DND-41 (cell line): ENCODE data around the gene SGK1.

Source experiments
- ATAC-seq: fragments of 200-7000 bp; cut with Tn5 transposase; 3 replicates; pipeline ENCODE4 v1.9.1; 2021; ENCODE audit warnings: low read depth; ENCODE audit not compliant: insufficient read depth
- DNase-seq: peaks from one replicate; pipeline ENCODE4 v3.0.0-alpha.2; 2020
- H2AFZ ChIP-seq: 2 replicates; pipeline ENCODE4 v1.6.0; 2012; ENCODE audit warnings: low read depth, low read length
- H3K27ac ChIP-seq: 2 replicates; pipeline ENCODE4 v1.5.1; 2012; ENCODE audit warnings: low read length, inconsistent platforms
- H3K27me3 ChIP-seq: fragments of 200-600 bp; sonication (generic); 2 replicates; pipeline ENCODE4 v1.6.0; 2012; ENCODE audit warnings: low read length, mild to moderate bottlenecking, inconsistent platforms; ENCODE audit not compliant: insufficient read depth, poor library complexity
- H3K36me3 ChIP-seq: 2 replicates; pipeline ENCODE4 v1.5.1; 2012; ENCODE audit warnings: low read length, inconsistent platforms; ENCODE audit not compliant: insufficient read depth
- H3K4me1 ChIP-seq: 2 replicates; pipeline ENCODE4 v1.5.1; 2012; ENCODE audit warnings: mild to moderate bottlenecking, low read length; ENCODE audit not compliant: insufficient read depth
- H3K4me2 ChIP-seq: 2 replicates; pipeline ENCODE4 v1.6.0; 2012; ENCODE audit warnings: mild to moderate bottlenecking, moderate library complexity, low read length, inconsistent platforms; ENCODE audit not compliant: insufficient read depth
- H3K4me3 ChIP-seq, 2 experiments: fragments of 200-600 bp in 1 of 2; shearing (Covaris generic) in 1 of 2; 2 replicates each; pipeline ENCODE4 v1.5.1; 2012 to 2016; ENCODE audit warnings: inconsistent platforms in 2 of 2, low read length in 2 of 2, mild to moderate bottlenecking in 2 of 2, low read depth in 1 of 2, moderate library complexity in 1 of 2
- H3K79me2 ChIP-seq: 2 replicates; pipeline ENCODE4 v1.6.0; 2012; ENCODE audit warnings: low read length, inconsistent platforms; ENCODE audit not compliant: insufficient read depth
- H3K9ac ChIP-seq: 2 replicates; pipeline ENCODE4 v1.6.0; 2012; ENCODE audit warnings: low read depth, mild to moderate bottlenecking, inconsistent platforms, low read length, moderate library complexity
- H3K9me3 ChIP-seq: 2 replicates; pipeline ENCODE4 v1.5.1; 2012; ENCODE audit warnings: low read length, moderate library complexity, mild to moderate bottlenecking, inconsistent platforms; ENCODE audit not compliant: insufficient read depth, severe bottlenecking
- H4K20me1 ChIP-seq: 2 replicates; pipeline ENCODE4 v1.6.0; 2012; ENCODE audit warnings: low read length; ENCODE audit not compliant: insufficient read depth
- CTCF ChIP-seq: IDR thresholded peaks from 2 replicates; pipeline ENCODE4 v1.5.1; 2012; ENCODE audit warnings: borderline replicate concordance, low read length, moderate library complexity, mild to moderate bottlenecking; ENCODE audit not compliant: poor library complexity, severe bottlenecking; ENCODE audit errors: extremely low read depth
- EZH2 ChIP-seq: IDR thresholded peaks from 3 replicates; pipeline ENCODE4 v1.6.1; 2012; ENCODE audit warnings: borderline replicate concordance, low read depth, mild to moderate bottlenecking, moderate library complexity, low read length, inconsistent platforms; ENCODE audit not compliant: severe bottlenecking

SGK1 gene

GRCh38 chr6:134177753-134178160 lies 140.2 kb downstream of the SGK1 start:
- peaks cover 37% of the 10 kb centered on the region for H3K4me1 ChIP-seq
- H3K4me3 ChIP-seq: peak overlapping the region in 1 of 2 experiments; percentile 62; a peak in 2 of 4 replicates
- no peak for DNase-seq
- no peaks in the 10 kb centered on the region for H4K20me1 ChIP-seq
- H3K9ac ChIP-seq: peak overlapping the region; percentile 36
- peak overlapping the region; percentile 79 for H3K4me2 ChIP-seq
- no peak for TF ChIP-seq CTCF
- TF ChIP-seq EZH2: no peak
- H3K27me3 ChIP-seq: peaks cover 40% of the 10 kb centered on the region
- H3K9me3 ChIP-seq: no peaks in the 10 kb centered on the region
- no peak overlapping the region for H3K27ac ChIP-seq
- no peaks in the 10 kb centered on the region; the same call in 1 of the 2 replicates for H3K36me3 ChIP-seq
- peak overlapping the region; percentile 77 for H2AFZ ChIP-seq
- no peak for ATAC-seq
- H3K79me2 ChIP-seq: no peaks in the 10 kb centered on the region

- no peaks in the 10 kb centered on the region for H3K9me3 ChIP-seq
- H3K4me1 ChIP-seq: peaks cover 37% of the 10 kb centered on the region
- H3K27me3 ChIP-seq: peaks cover 40% of the 10 kb centered on the region
- no peak for DNase-seq
- H3K27ac ChIP-seq: no peak overlapping the region
- H3K79me2 ChIP-seq: no peaks in the 10 kb centered on the region
- no peak overlapping the region for H3K4me2 ChIP-seq
- no peak for ATAC-seq
- H4K20me1 ChIP-seq: no peaks in the 10 kb centered on the region
- H3K9ac ChIP-seq: no peak overlapping the region
- no peak overlapping the region for H3K4me3 ChIP-seq
- no peaks in the 10 kb centered on the region; the same call in 1 of the 2 replicates for H3K36me3 ChIP-seq
- no peak for TF ChIP-seq EZH2
- TF ChIP-seq CTCF: no peak
- no peak overlapping the region for H2AFZ ChIP-seq
These were observed 140.7 kb downstream of the SGK1 start for GRCh38 chr6:134177236-134177635.

- H2AFZ ChIP-seq: no peak overlapping the region
- no peak for DNase-seq
- peaks cover 40% of the 10 kb centered on the region for H3K27me3 ChIP-seq
- peaks cover 37% of the 10 kb centered on the region for H3K4me1 ChIP-seq
- H3K9ac ChIP-seq: no peak overlapping the region
- H3K79me2 ChIP-seq: no peaks in the 10 kb centered on the region
- H3K9me3 ChIP-seq: no peaks in the 10 kb centered on the region
- H3K36me3 ChIP-seq: no peaks in the 10 kb centered on the region; the same call in 1 of the 2 replicates
- no peak for TF ChIP-seq EZH2
- no peak for TF ChIP-seq CTCF
- no peak for ATAC-seq
- peak overlapping the region; percentile 99; the same call in 1 of the 2 replicates for H3K4me2 ChIP-seq
- H3K27ac ChIP-seq: no peak overlapping the region
- no peaks in the 10 kb centered on the region for H4K20me1 ChIP-seq
- H3K4me3 ChIP-seq: no peak overlapping the region
These were observed 141.5 kb downstream of the SGK1 start for GRCh38 chr6:134176264-134176975.
